Measurements from ENCODE around the gene SPIB.
"Not testable (repeated sequence)": the region's sequence is repeated elsewhere in the genome, so short reads cannot be mapped to it uniquely, and the experiment has no call there.

SPIB gene

GRCh38 chr19:50390952-50391351 lies 27.8 kb upstream of the SPIB start:
- DNase-seq (ENCODE audit: low read depth in 2 of 3, low spot score in 2 of 3) = not testable (repeated sequence)

- DNase-seq (ENCODE audit: low read depth in 2 of 3, low spot score in 2 of 3) = no peak
Measured at GRCh38 chr19:50392759-50393158, 26.0 kb upstream of the SPIB start.

- DNase-seq (ENCODE audit: low read depth in 2 of 3, low spot score in 2 of 3) = no peak
Measured at GRCh38 chr19:50393589-50393988, 25.1 kb upstream of the SPIB start.

GRCh38 chr19:50394017-50394416 lies 24.7 kb upstream of the SPIB start:
- no peak for DNase-seq (ENCODE audit: low read depth in 2 of 3, low spot score in 2 of 3)

GRCh38 chr19:50398675-50399367 lies 19.9 kb upstream of the SPIB start:
- no peak for DNase-seq (ENCODE audit: low read depth in 2 of 3, low spot score in 2 of 3)

- DNase-seq (ENCODE audit: low read depth in 2 of 3, low spot score in 2 of 3) = no peak
Measured at GRCh38 chr19:50399368-50399745, 19.4 kb upstream of the SPIB start.

GRCh38 chr19:50401605-50402450 lies 16.9 kb upstream of the SPIB start:
- DNase-seq (ENCODE audit: low read depth in 2 of 3, low spot score in 2 of 3) = no peak

GRCh38 chr19:50402544-50403301 lies 16.0 kb upstream of the SPIB start:
- DNase-seq (ENCODE audit: low read depth in 2 of 3, low spot score in 2 of 3) = no peak

- DNase-seq (ENCODE audit: low read depth in 2 of 3, low spot score in 2 of 3) = no peak
Measured at GRCh38 chr19:50406156-50406820, 12.4 kb upstream of the SPIB start.

GRCh38 chr19:50406829-50407228 lies 11.9 kb upstream of the SPIB start:
- no peak for DNase-seq (ENCODE audit: low read depth in 2 of 3, low spot score in 2 of 3)

- DNase-seq (ENCODE audit: low read depth in 2 of 3, low spot score in 2 of 3) = no peak
Measured at GRCh38 chr19:50409347-50409746, 9.4 kb upstream of the SPIB start.

- DNase-seq (ENCODE audit: low read depth in 2 of 3, low spot score in 2 of 3) = no peak
Measured at GRCh38 chr19:50410109-50410508, 8.6 kb upstream of the SPIB start.

GRCh38 chr19:50412419-50412818 lies 6.3 kb upstream of the SPIB start:
- no peak for DNase-seq (ENCODE audit: low read depth in 2 of 3, low spot score in 2 of 3)

GRCh38 chr19:50413096-50413495 lies 5.6 kb upstream of the SPIB start:
- DNase-seq (ENCODE audit: low read depth in 2 of 3, low spot score in 2 of 3) = no peak

- no peak for DNase-seq (ENCODE audit: low read depth in 2 of 3, low spot score in 2 of 3)
Measured at GRCh38 chr19:50413531-50413930, 5.2 kb upstream of the SPIB start.

- peak; percentile 48 to 80 (median 49) for DNase-seq (ENCODE audit: low read depth in 2 of 3, low spot score in 2 of 3)
Measured at GRCh38 chr19:50414864-50415660, 3.7 kb upstream of the SPIB start.

- DNase-seq (ENCODE audit: low read depth in 2 of 3, low spot score in 2 of 3) = no peak
Measured at GRCh38 chr19:50415661-50416033, 3.1 kb upstream of the SPIB start.

GRCh38 chr19:50416034-50416977 lies 2.4 kb upstream of the SPIB start:
- DNase-seq (ENCODE audit: low read depth in 2 of 3, low spot score in 2 of 3) = no peak

All from activated CD8-positive, alpha-beta memory T cell treated with anti-CD3 and anti-CD28 coated beads for 48 hours (primary cell).